NCI-H1105 treated with DMSO at 0.1 percent for 48 hours (cell line): ENCODE results near the gene MAGOHB.

Source experiments
- DNase-seq: peaks from one replicate; lab custom pipeline; 2025; lab: John Stamatoyannopoulos, UW

MAGOHB gene

GRCh38 chr12:10554756-10555481 is 58.5 kb downstream of the MAGOHB start:
- no peak for DNase-seq

- no peak for DNase-seq
These were observed 59.1 kb downstream of the MAGOHB start for GRCh38 chr12:10554228-10554755.
